Pancreas (tissue), 10 donors: ENCODE measurements around the gene LANCL1. TPM values are rescaled to one million over a fixed set of nuclear protein-coding genes. Genes with fewer than 3 reads are reported as not detected.

Source experiments
- ATAC-seq, 4 donors: fragments of 200-7000 bp; cut with Tn5 transposase; one replicate each; pipeline versions ENCODE4 v1.8.0 to v1.9.1; 2020; ENCODE audit warnings: mild to moderate bottlenecking in 4 of 4, moderate library complexity in 4 of 4
- DNase-seq, 6 donors: peaks; one replicate each; pipeline ENCODE4 v3.0.0-alpha.2; 2020
- FAIRE-seq: peaks from 2 replicates; lab custom pipeline; 2012; peaks lifted over from hg19 to GRCh38; lab: Jason Lieb, UNC
- H3K27ac ChIP-seq, 4 donors: fragments of 200-600 bp; sonication (generic); 1 replicate in 3 of 4; 2 replicates in 1 of 4; pipeline versions ENCODE4 v1.5.0 to v1.8.0; 2020
- H3K27me3 ChIP-seq, 4 donors: fragments of 200-600 bp; one replicate each; pipeline ENCODE4 v1.8.0; 2021
- H3K36me3 ChIP-seq, 3 donors: fragments of 200-600 bp; sonication (generic) in 1 of 3; one replicate each; pipeline versions ENCODE4 v1.5.0 to v1.8.0; 2020 to 2021
- H3K4me1 ChIP-seq, 3 donors: fragments of 200-600 bp; one replicate each; pipeline ENCODE4 v1.8.0; 2021
- H3K4me3 ChIP-seq, 4 donors: fragments of 200-600 bp; sonication (generic) in 2 of 4; one replicate each; pipeline versions ENCODE4 v1.5.0 to v1.8.0; 2020 to 2021
- H3K9me3 ChIP-seq, 4 donors: fragments of 200-600 bp; one replicate each; pipeline ENCODE4 v1.8.0; 2021
- WGBS, 2 donors: extraction: QIAGEN DNeasy Blood & Tissue Kit; methylation state at CpG; one replicate each; pipeline ENCODE4 v1.1.7; 2013; 5-methylcytosine and 5-hydroxymethylcytosine counted together
- intact Hi-C, 3 donors: fragments of 100-400 bp; cut with DNase I; formaldehyde crosslinking; loops; one replicate each; pipeline versions ENCODE4 v1.11.1 to v1.14.2; 2022
- polyA plus RNA-seq, 2 donors: library from polyadenylated mRNA; stranded (reverse); fragments of 200-250 nt; gene quantifications; one replicate each; pipeline ENCODE4 v1.2.3, GENCODE V29; 2013
- total RNA-seq, 6 donors: library from RNA; stranded (reverse); fragmentation: NEBNext Ultra II Directional in 4 of 6; extraction: Animal tissue kit (Norgen Biotek cat#: 25700) in 4 of 6; gene quantifications; one replicate each; pipeline versions ENCODE4 v1.2.1 to v1.2.4, GENCODE V29; 2021 to 2023
- TF ChIP-seq, protein P1 (sequence below), 4 donors: fragments of 200-600 bp; sonication (generic) in 3 of 4; IDR thresholded peaks; one replicate each; pipeline versions ENCODE4 v1.5.0 to v1.8.0; 2021; ENCODE audit warnings: antibody characterized with exemption in 4 of 4
- donor health status: healthy with polysubstance abuse.
- donor health status: DM: no; HTN: no; CAD: no; lungs with moderate emphysema.
- donor health status: DM: no; HTN: no; CAD: no.
- donor health status: control.
- donor health status: control.
- donor health status: Bipolar disorder and iron deficiency.
- donor health status: DM: yes; HTN: yes; CAD: no.
- donor health status: DM: no; HTN: no; CAD: no.
- donor health status: DM: no; HTN: no; CAD: no.
- donor health status: DM: yes; HTN: yes; CAD: no.

Gene LANCL1
- total and polyA plus RNA-seq, 8 donors, result 6.0 to 25.0 (median 18.2) TPM

GRCh38 chr2:210460322-210461227 lies 16.0 kb downstream of the LANCL1 start:
- Histone ChIP-seq H3K27me3 (no peaks in the 10 kb centered on the region), H3K27ac (no peak overlapping the region), H3K9me3 (no peaks in the 10 kb centered on the region), H3K36me3 (peaks cover 0 to 5% (median 0%) of the 10 kb centered on the region in 3 donors), H3K4me1 (no peaks in the 10 kb centered on the region), H3K4me3 (no peak overlapping the region)
- ATAC-seq (no peak), DNase-seq (no peak), FAIRE-seq (no peak)
- 87 to 93% methylated on average over 3 of the region's 3 CpGs for WGBS, 2 donors
- intact Hi-C loops, result no loop called here
- TF ChIP-seq, protein P1, sequence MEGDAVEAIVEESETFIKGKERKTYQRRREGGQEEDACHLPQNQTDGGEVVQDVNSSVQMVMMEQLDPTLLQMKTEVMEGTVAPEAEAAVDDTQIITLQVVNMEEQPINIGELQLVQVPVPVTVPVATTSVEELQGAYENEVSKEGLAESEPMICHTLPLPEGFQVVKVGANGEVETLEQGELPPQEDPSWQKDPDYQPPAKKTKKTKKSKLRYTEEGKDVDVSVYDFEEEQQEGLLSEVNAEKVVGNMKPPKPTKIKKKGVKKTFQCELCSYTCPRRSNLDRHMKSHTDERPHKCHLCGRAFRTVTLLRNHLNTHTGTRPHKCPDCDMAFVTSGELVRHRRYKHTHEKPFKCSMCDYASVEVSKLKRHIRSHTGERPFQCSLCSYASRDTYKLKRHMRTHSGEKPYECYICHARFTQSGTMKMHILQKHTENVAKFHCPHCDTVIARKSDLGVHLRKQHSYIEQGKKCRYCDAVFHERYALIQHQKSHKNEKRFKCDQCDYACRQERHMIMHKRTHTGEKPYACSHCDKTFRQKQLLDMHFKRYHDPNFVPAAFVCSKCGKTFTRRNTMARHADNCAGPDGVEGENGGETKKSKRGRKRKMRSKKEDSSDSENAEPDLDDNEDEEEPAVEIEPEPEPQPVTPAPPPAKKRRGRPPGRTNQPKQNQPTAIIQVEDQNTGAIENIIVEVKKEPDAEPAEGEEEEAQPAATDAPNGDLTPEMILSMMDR (IDR thresholded peaks at IDR 0.05), result no peak

- H3K36me3 ChIP-seq, result peaks cover 0 to 4% (median 0%) of the 10 kb centered on the region in 3 donors
- no peaks in the 10 kb centered on the region for H3K9me3 ChIP-seq
- no peaks in the 10 kb centered on the region for H3K27me3 ChIP-seq
- intact Hi-C loops, result no loop called here
- no peaks in the 10 kb centered on the region for H3K4me1 ChIP-seq
- no peak overlapping the region for H3K4me3 ChIP-seq
- TF ChIP-seq, protein P1 (IDR thresholded peaks at IDR 0.05), result no peak
- ATAC-seq, result no peak
- no peak for DNase-seq
- WGBS, 2 donors, result 83 to 93% methylated on average over 5 of the region's 5 CpGs
- FAIRE-seq, result no peak
- no peak overlapping the region for H3K27ac ChIP-seq
Measured at GRCh38 chr2:210459880-210460279, 16.7 kb downstream of the LANCL1 start.

DNA sequence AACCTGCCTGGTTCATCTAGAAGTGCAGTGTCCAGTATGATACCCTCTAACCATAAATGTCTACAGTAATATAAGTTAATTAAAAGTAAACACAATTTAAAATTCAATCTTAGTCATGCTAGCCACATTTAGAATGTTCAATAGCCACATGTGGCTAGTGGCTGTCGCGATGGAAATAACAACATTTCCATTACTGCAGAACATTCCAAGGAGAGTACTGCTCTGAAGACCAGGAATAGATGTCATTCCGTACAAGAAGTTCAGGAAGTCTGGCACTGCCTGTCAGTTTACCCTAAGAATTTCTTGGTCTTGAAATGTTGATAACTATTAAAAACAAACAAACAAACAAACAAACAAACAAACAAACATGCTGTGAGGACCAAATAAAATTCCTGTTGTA lies 17.2 kb downstream of the LANCL1 start:
- Histone ChIP-seq H3K4me1 (no peaks in the 10 kb centered on the region), H3K36me3 (peaks cover 0 to 9% (median 0%) of the 10 kb centered on the region in 3 donors), H3K9me3 (no peaks in the 10 kb centered on the region), H3K4me3 (no peak overlapping the region), H3K27me3 (no peaks in the 10 kb centered on the region), H3K27ac (no peak overlapping the region)
- intact Hi-C loops, result no loop called here
- WGBS, 2 donors, result 93 to 96% methylated on average over 3 of the region's 3 CpGs
- ATAC-seq (no peak), DNase-seq (no peak), FAIRE-seq (no peak)
- TF ChIP-seq, protein P1 (IDR thresholded peaks at IDR 0.05), result no peak

DNA sequence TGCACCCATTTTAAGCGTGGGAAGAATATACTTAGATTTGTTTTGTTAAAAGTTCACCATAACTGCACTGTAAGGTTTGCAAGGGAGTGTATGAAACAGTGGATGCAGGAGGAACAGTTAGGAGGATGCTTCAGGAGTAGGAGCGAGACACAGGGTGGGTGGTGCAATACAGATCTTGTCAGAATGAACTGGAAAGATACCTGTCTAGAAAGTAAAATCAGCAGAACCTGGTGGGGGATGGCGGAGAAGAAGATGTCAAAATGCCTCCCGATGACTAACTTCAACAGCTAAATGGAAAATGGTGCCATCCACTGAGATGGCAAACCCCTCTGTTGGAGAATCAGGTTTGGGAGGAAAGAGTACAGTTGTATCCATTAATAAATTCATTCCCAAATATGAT lies 18.2 kb downstream of the LANCL1 start:
- H3K9me3 ChIP-seq, result no peaks in the 10 kb centered on the region
- ATAC-seq (no peak), DNase-seq (no peak), FAIRE-seq (no peak)
- TF ChIP-seq, protein P1 (IDR thresholded peaks at IDR 0.05), result no peak
- intact Hi-C loops, result no loop called here
- H3K27ac ChIP-seq, result no peak overlapping the region
- no peak overlapping the region for H3K4me3 ChIP-seq
- no peaks in the 10 kb centered on the region for H3K4me1 ChIP-seq
- no peaks in the 10 kb centered on the region for H3K27me3 ChIP-seq
- WGBS, 2 donors, result 95% methylated on average over 4 of the region's 4 CpGs
- H3K36me3 ChIP-seq, result peaks cover 0 to 15% (median 2%) of the 10 kb centered on the region in 3 donors

DNA sequence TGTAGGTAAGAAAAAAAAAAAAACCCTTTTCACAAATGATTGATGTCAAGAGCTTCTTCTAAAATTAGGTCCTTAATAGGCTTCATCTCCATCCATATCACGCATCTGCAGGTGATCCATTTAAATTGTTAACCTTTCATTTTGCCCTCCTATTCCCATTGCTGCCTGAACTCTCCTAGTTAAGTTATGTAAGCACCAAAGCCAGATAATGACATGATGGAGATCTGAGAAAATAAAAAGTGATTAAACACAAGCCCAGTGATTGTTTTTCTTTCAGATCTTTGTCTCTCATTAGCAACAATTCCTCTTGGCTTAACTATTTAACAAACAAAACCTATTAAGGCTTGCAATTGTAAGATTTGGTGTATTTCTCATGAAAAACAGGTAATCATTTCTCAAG lies 20.0 kb downstream of the LANCL1 start:
- peaks cover 0 to 17% (median 3%) of the 10 kb centered on the region in 3 donors for H3K36me3 ChIP-seq
- intact Hi-C loops, result no loop called here
- no peak overlapping the region for H3K4me3 ChIP-seq
- ATAC-seq, result no peak
- WGBS, 2 donors, result 79 to 89% methylated on average over 1 of the region's 1 CpG
- no peak overlapping the region for H3K27ac ChIP-seq
- no peaks in the 10 kb centered on the region for H3K27me3 ChIP-seq
- H3K4me1 ChIP-seq, result no peaks in the 10 kb centered on the region
- no peak for DNase-seq
- FAIRE-seq, result no peak
- TF ChIP-seq, protein P1 (IDR thresholded peaks at IDR 0.05), result no peak
- H3K9me3 ChIP-seq, result no peaks in the 10 kb centered on the region
